ENCODE results near the gene ARTN. TPM values are rescaled to one million over a fixed set of nuclear protein-coding genes. Genes with fewer than 3 reads are reported as not detected.

ARTN gene
- total and polyA plus RNA-seq, 3 experiments from 2014 or later, result 0.22 to 0.49 TPM; not detected in 1

DNA sequence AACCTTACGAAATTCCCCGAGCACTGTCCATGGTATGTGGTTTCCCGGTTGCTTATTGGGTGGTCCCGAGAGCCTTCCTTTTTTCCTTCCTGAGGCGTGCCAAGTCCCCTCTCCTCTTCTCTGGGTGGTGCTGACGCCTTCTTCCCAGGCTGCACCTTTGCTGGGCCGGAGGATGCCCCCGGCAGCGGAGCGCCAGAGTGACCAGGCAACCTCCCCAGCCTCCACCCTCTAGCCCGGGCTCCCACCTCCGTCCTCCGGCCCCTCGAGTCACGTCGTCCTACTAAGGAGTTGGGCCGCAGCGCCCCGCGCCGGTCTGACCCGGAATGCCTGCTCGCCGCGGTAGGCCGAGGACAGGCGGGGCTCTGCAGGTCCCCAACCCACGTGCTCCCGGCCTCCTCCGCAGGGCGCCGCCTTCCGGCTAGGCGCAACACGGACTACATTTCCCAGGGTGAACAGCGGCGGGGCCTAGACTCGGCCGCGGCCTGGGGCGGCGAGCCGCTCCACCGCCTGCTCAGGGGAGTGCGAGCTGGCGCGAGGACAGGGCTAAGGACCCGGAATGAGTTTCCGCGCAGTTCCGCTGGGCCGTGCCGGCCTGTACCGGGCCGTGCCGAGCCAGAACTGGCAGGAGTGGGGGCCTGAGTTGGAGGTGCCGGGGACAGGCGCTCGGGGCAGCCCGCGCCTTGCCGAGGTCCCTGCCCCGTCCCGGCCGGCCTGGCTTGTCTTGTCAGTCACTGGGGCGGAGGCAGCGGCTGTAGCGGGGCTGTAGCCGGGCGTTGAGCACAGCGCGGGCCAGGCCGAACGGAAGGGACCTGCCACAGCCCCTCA lies 12.8 kb downstream of the ARTN start, which contains the start of gene IPO13:
IPO13 (plus strand) TSS at position 715 of the 825 bp plus-strand sequence. CDS start 651 bp downstream, outside the sequence.
- H3K4me3 ChIP-seq (ENCODE audit: low read length), result peak within 1 kb of the TSS; percentile 83
- H3K27me3 ChIP-seq (ENCODE audit: insufficient read depth, low read length, poor library complexity, severe bottlenecking), result no peaks in the 10 kb centered on the region
- ChIA-PET POLR2A (interaction anchor here (0.6 to 2.5 kb wide), 5 partner anchors 23 to 1179 kb away, joined by 3 to 9 read pairs (median 5); partner anchors contain the start of genes ATP6V0B, C1orf50, DPH2 and P3H1), CTCF (interaction anchor here (0.9 to 5.3 kb wide), 9 partner anchors 12 to 183 kb away, joined by 3 to 46 read pairs (median 4); partner anchors contain the start of genes ARTN, ATP6V0B and DPH2)
- Mint-ChIP-seq H3K4me1 (peaks cover 45 to 66% (median 47%) of the 10 kb centered on the region in 3 donors), H3K27ac (peak within 1 kb of the TSS; percentile 67 to 99 (median 94)), H3K27me3 (no peaks in the 10 kb centered on the region), H3K36me3 (peaks cover 0 to 22% (median 3%) of the 10 kb centered on the region in 3 donors), H3K4me3 (peak within 1 kb of the TSS; percentile 83 to 94 (median 90)), H3K9me3 (no peaks in the 10 kb centered on the region)
- H3K27ac ChIP-seq (ENCODE audit: low read depth, low read length), result peak within 1 kb of the TSS; percentile 95
- no peaks in the 10 kb centered on the region for H3K36me3 ChIP-seq (ENCODE audit: insufficient read depth, low read length)
- H3K4me1 ChIP-seq (ENCODE audit: insufficient read depth, low read length), result peaks cover 26% of the 10 kb centered on the region
- no peaks in the 10 kb centered on the region for H3K9me3 ChIP-seq (ENCODE audit: low read length)
- peak; percentile 91 to 96 (median 96) for DNase-seq

DNA sequence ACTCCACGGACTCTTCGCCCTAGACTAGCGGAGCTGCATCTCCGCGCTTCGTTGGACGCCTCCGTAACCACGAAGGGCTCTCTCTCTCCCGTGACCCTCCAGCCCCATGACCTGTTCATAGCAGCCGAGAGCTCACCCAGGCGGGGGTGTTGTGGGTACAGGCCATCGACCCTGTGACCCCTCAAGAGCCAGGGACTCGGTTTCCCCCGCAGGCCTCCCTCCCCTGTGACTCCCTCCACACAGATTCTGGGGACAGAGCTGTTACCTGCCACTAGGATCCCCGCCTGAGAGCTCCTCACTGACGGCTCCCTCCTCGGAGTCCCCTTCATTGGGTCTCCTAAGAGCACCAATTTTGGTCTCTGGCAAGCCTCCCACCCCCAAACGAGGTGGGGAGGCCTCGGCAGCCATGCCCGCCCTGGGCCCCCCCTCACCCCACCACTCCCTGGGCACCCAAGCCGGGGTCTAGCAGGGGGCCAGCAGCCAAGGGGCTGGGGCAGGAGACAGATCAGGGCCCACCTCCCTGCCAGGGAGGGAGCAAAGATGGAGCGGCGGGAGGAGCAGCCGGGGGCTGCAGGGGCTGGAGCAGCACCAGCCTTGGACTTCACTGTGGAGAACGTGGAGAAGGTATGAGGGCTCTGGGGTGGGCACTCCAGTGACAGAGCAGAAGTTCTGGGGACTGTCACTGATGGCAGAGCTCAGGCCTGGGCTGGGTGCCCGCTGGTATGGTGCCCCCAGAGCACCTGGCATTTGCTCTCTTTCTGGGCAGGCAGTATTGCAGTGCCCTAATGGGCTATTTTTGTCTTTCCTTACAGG lies 13.7 kb downstream of the ARTN start:
- Mint-ChIP-seq H3K27ac (peak overlapping the region; percentile 67 to 99 (median 94)), H3K4me1 (peaks cover 46 to 66% (median 53%) of the 10 kb centered on the region in 3 donors), H3K27me3 (no peaks in the 10 kb centered on the region), H3K9me3 (no peaks in the 10 kb centered on the region), H3K36me3 (peaks cover 0 to 20% (median 3%) of the 10 kb centered on the region in 3 donors), H3K4me3 (peak overlapping the region; percentile 83 to 94 (median 90))
- Histone ChIP-seq H3K27me3 (ENCODE audit: insufficient read depth, low read length, poor library complexity, severe bottlenecking) (no peaks in the 10 kb centered on the region), H3K4me3 (ENCODE audit: low read length) (peak overlapping the region; percentile 83), H3K4me1 (ENCODE audit: insufficient read depth, low read length) (peaks cover 26% of the 10 kb centered on the region), H3K27ac (ENCODE audit: low read depth, low read length) (peak overlapping the region; percentile 95), H3K9me3 (ENCODE audit: low read length) (no peaks in the 10 kb centered on the region), H3K36me3 (ENCODE audit: insufficient read depth, low read length) (no peaks in the 10 kb centered on the region)
- no peak for DNase-seq
- ChIA-PET CTCF (interaction anchor here (1.3 to 5.3 kb wide), 6 partner anchors 11 to 184 kb away, joined by 3 to 46 read pairs (median 8); partner anchors contain the start of genes ARTN, ATP6V0B and DPH2), POLR2A (interaction anchor here (0.6 to 2.5 kb wide), 5 partner anchors 23 to 1180 kb away, joined by 3 to 9 read pairs (median 5); partner anchors contain the start of genes ATP6V0B, C1orf50, DPH2 and P3H1)

DNA sequence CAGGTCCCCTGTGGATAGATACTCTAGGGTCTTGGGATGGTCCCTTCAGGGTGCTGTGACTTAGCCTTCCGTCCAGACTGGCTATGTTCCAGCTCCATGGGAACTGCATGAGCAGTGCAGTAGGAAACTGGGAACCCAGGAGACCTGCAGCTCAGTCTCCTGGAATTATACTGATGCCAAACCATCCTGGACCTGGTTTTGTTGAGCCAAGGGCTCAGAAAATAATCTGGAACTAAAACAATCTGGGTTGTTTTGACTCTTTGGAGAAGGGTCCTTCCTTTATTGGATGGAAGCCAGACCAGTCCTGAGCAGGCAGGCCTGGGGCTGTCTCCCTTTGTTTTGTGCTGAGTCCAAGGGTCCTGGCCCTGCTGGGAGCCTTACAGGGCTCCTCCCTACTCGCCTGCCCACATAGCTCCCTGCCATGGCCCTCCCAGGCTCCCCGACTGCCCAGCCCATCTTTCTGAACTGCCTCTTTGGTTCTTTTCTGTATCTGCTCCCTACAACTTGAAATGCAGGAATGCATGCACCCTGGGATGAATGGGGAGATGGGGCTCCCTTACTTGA lies 14.4 kb downstream of the ARTN start:
- Mint-ChIP-seq H3K9me3 (no peaks in the 10 kb centered on the region), H3K27ac (peak overlapping the region; percentile 67 to 99 (median 92)), H3K36me3 (peaks cover 0 to 18% (median 3%) of the 10 kb centered on the region in 3 donors), H3K27me3 (no peaks in the 10 kb centered on the region), H3K4me3 (peak overlapping the region; percentile 83 to 94 (median 90)), H3K4me1 (peaks cover 43 to 61% (median 53%) of the 10 kb centered on the region in 3 donors)
- peak overlapping the region; percentile 95 for H3K27ac ChIP-seq (ENCODE audit: low read depth, low read length)
- H3K36me3 ChIP-seq (ENCODE audit: insufficient read depth, low read length), result no peaks in the 10 kb centered on the region
- ChIA-PET CTCF (interaction anchor here (0.7 to 5.3 kb wide), 5 partner anchors 10 to 423 kb away, joined by 3 to 46 read pairs (median 7); partner anchors contain the start of genes ARTN and ATP6V0B), POLR2A (no interaction called here)
- peak overlapping the region; percentile 83 for H3K4me3 ChIP-seq (ENCODE audit: low read length)
- peaks cover 26% of the 10 kb centered on the region for H3K4me1 ChIP-seq (ENCODE audit: insufficient read depth, low read length)
- H3K27me3 ChIP-seq (ENCODE audit: insufficient read depth, low read length, poor library complexity, severe bottlenecking), result no peaks in the 10 kb centered on the region
- no peak for DNase-seq
- H3K9me3 ChIP-seq (ENCODE audit: low read length), result no peaks in the 10 kb centered on the region

- Histone ChIP-seq H3K36me3 (ENCODE audit: insufficient read depth, low read length) (no peaks in the 10 kb centered on the region), H3K4me3 (ENCODE audit: low read length) (no peak overlapping the region), H3K27ac (ENCODE audit: low read depth, low read length) (no peak overlapping the region), H3K4me1 (ENCODE audit: insufficient read depth, low read length) (peaks cover 26% of the 10 kb centered on the region), H3K9me3 (ENCODE audit: low read length) (no peaks in the 10 kb centered on the region), H3K27me3 (ENCODE audit: insufficient read depth, low read length, poor library complexity, severe bottlenecking) (no peaks in the 10 kb centered on the region)
- no peak for DNase-seq
- H3K36me3 Mint-ChIP-seq, result peaks cover 0 to 15% (median 3%) of the 10 kb centered on the region in 3 donors
- peaks cover 0 to 1% of the 10 kb centered on the region in 2 donors for H3K27me3 Mint-ChIP-seq
- peaks cover 36 to 52% (median 52%) of the 10 kb centered on the region in 3 donors for H3K4me1 Mint-ChIP-seq
- POLR2A ChIA-PET, result no interaction called here
- CTCF ChIA-PET, result interaction anchor here (1.6 kb wide), 1 partner anchor 15 kb away, joined by 8 read pairs; the partner anchor contains the start of gene ARTN
- H3K4me3 Mint-ChIP-seq, result peak overlapping the region in 3 of 7 donors; percentile 20 to 67 (median 33)
- H3K27ac Mint-ChIP-seq, result peak overlapping the region in 2 of 8 donors; percentile 14 to 60
- no peaks in the 10 kb centered on the region for H3K9me3 Mint-ChIP-seq
Observed at GRCh38 chr1:43949678-43950077, 16.1 kb downstream of the ARTN start.

DNA sequence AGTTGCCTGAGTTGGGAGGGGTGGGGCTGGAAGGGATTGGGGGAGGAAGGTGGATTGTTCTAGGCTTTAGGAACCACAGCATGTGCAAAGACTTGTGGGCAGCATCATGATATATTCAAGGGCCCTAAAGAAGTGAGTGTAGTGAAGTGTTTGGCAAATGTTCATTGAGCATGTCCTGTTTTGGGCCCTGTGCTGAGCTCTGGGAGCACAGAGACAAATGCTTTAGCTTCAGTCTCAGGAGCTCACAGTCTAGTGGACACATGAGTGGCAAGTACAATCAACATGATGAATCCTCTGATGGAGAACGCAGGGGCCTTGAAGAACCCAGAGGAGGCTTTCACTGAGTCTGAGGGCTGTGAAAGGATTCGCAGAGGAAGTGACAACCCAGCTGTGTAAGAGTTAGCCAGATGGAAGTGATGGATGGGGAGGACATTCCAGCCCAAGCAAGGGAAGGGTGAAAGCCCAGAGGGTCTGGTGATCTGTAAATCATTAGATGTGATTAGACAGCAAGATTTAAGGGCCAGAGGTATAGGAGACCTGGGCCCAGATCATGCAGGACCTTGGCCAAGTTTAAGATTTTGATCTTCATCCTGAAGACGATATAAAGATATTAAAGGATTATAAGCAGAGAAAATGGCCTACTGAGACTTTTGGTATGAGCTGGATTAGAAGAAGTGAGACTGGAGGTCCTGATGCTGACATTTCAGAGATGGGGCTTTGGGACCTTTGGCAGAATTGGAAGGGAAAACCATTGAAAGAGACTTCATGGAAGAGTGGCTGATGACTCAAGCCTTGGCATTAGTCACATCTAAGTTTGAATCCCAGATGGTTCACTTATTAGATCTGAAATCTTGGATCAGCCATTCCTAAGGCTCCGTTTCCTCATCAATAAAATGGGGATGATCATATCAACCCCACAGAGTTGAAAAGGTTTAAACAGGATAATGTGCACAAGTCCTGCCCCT lies 17.7 kb downstream of the ARTN start:
- ChIA-PET CTCF (interaction anchor here (0.8 to 1.6 kb wide), 2 partner anchors 17 to 21 kb away, joined by 3 to 8 read pairs; partner anchors contain the start of gene ARTN), POLR2A (no interaction called here)
- no peaks in the 10 kb centered on the region for H3K9me3 ChIP-seq (ENCODE audit: low read length)
- no peaks in the 10 kb centered on the region for H3K27me3 ChIP-seq (ENCODE audit: insufficient read depth, low read length, poor library complexity, severe bottlenecking)
- no peaks in the 10 kb centered on the region for H3K36me3 ChIP-seq (ENCODE audit: insufficient read depth, low read length)
- peaks cover 23 to 38% (median 35%) of the 10 kb centered on the region in 3 donors for H3K4me1 Mint-ChIP-seq
- H3K27ac ChIP-seq (ENCODE audit: low read depth, low read length), result no peak overlapping the region
- H3K36me3 Mint-ChIP-seq, result peaks cover 0 to 15% (median 3%) of the 10 kb centered on the region in 3 donors
- H3K4me1 ChIP-seq (ENCODE audit: insufficient read depth, low read length), result peaks cover 18% of the 10 kb centered on the region
- peaks cover 0 to 1% of the 10 kb centered on the region in 2 donors for H3K27me3 Mint-ChIP-seq
- no peak overlapping the region for H3K27ac Mint-ChIP-seq
- no peak overlapping the region for H3K4me3 ChIP-seq (ENCODE audit: low read length)
- DNase-seq, result no peak
- no peaks in the 10 kb centered on the region for H3K9me3 Mint-ChIP-seq
- peak overlapping the region in 2 of 7 donors; percentile 76 to 80 for H3K4me3 Mint-ChIP-seq

DNA sequence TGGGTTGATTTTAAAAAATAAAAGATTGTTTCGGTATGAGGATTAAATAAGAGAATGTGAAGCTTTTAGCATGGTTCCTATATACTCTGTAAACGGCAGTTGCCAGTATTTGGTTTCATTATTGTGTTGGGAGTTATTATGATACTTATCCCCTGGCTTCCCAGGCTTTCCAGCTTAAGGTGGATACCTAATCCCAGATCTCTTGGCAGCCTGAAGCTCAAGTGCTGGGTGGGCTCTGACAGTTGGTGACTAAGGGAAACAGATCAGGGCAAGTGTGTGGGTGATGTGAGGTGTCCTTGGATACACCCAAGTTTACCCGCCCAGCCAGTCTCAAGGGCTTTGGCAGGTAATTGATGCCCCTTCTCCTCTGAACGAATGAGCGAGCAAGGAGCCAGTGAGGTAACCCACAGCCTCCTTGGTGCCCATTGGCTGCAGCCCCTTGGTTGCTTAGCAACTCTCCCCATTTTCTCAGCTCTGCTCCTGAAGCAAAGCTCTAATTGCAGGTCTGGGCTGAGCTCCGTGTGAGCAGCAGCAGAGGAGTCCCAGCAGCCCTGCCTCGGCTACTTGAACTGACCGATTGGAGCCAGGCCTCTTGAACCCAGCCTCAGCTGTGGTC lies 19.2 kb downstream of the ARTN start:
- peaks cover 10% of the 10 kb centered on the region for H3K4me1 ChIP-seq (ENCODE audit: insufficient read depth, low read length)
- CTCF ChIA-PET, result interaction anchor here (0.7 kb wide), 1 partner anchor 18 kb away, joined by 3 read pairs; no protein-coding TSS in a partner anchor
- no peak overlapping the region for H3K4me3 ChIP-seq (ENCODE audit: low read length)
- Mint-ChIP-seq H3K27me3 (peaks cover 0 to 1% of the 10 kb centered on the region in 2 donors), H3K27ac (no peak overlapping the region), H3K4me3 (peak overlapping the region in 1 of 7 donors; percentile 8), H3K36me3 (peaks cover 0 to 29% (median 8%) of the 10 kb centered on the region in 3 donors), H3K4me1 (peaks cover 19 to 34% (median 26%) of the 10 kb centered on the region in 3 donors), H3K9me3 (no peaks in the 10 kb centered on the region)
- POLR2A ChIA-PET, result no interaction called here
- no peaks in the 10 kb centered on the region for H3K9me3 ChIP-seq (ENCODE audit: low read length)
- H3K27me3 ChIP-seq (ENCODE audit: insufficient read depth, low read length, poor library complexity, severe bottlenecking), result no peaks in the 10 kb centered on the region
- H3K27ac ChIP-seq (ENCODE audit: low read depth, low read length), result no peak overlapping the region
- no peak for DNase-seq
- peaks cover 8% of the 10 kb centered on the region for H3K36me3 ChIP-seq (ENCODE audit: insufficient read depth, low read length)
